ENCODE measurements around the gene BEST4.
"Not testable (repeated sequence)": the region's sequence is repeated elsewhere in the genome, so short reads cannot be mapped to it uniquely, and the experiment has no call there.

BEST4 gene

GRCh38 chr1:44819608-44820327 lies 31.8 kb upstream of the BEST4 start:
- peak; percentile 99 for DNase-seq (ENCODE audit: low read depth)

- DNase-seq (ENCODE audit: low read depth), result peak; percentile 98
Measured at GRCh38 chr1:44819196-44819607, 31.2 kb upstream of the BEST4 start.

GRCh38 chr1:44817771-44818495 lies 30.0 kb upstream of the BEST4 start:
- DNase-seq (ENCODE audit: low read depth), result no peak

GRCh38 chr1:44817307-44817706 lies 29.3 kb upstream of the BEST4 start:
- no peak for DNase-seq (ENCODE audit: low read depth)

- not testable (repeated sequence) for DNase-seq (ENCODE audit: low read depth)
Measured at GRCh38 chr1:44815926-44816325, 28.0 kb upstream of the BEST4 start.

- DNase-seq (ENCODE audit: low read depth), result no peak
Measured at GRCh38 chr1:44812822-44813543, 25.0 kb upstream of the BEST4 start.

- DNase-seq (ENCODE audit: low read depth), result no peak
Measured at GRCh38 chr1:44811234-44811633, 23.3 kb upstream of the BEST4 start.

GRCh38 chr1:44810762-44811105 lies 22.8 kb upstream of the BEST4 start:
- not testable (repeated sequence) for DNase-seq (ENCODE audit: low read depth)

- no peak for DNase-seq (ENCODE audit: low read depth)
Measured at GRCh38 chr1:44810101-44810761, 22.3 kb upstream of the BEST4 start.

GRCh38 chr1:44808938-44809917 lies 21.3 kb upstream of the BEST4 start:
- peak; percentile 77 for DNase-seq (ENCODE audit: low read depth)

GRCh38 chr1:44808063-44808937 lies 20.3 kb upstream of the BEST4 start, which contains the start of gene BTBD19:
BTBD19 (plus strand) TSS chr1:44808523; CDS start chr1:44808821, 298 bp downstream.
- DNase-seq (ENCODE audit: low read depth), result peak; percentile 94

GRCh38 chr1:44807364-44808062 lies 19.5 kb upstream of the BEST4 start:
- peak; percentile 100 for DNase-seq (ENCODE audit: low read depth)

- no peak for DNase-seq (ENCODE audit: low read depth)
Measured at GRCh38 chr1:44806704-44807363, 18.9 kb upstream of the BEST4 start, which contains the start of gene DYNLT4. DYNLT4 (minus strand) TSS chr1:44807351; CDS start chr1:44806668, 683 bp downstream.

GRCh38 chr1:44806025-44806703 lies 18.2 kb upstream of the BEST4 start:
- no peak for DNase-seq (ENCODE audit: low read depth)

- no peak for DNase-seq (ENCODE audit: low read depth)
Measured at GRCh38 chr1:44805311-44806024, 17.5 kb upstream of the BEST4 start.

- DNase-seq (ENCODE audit: low read depth), result no peak
Measured at GRCh38 chr1:44803312-44804095, 15.5 kb upstream of the BEST4 start.

- DNase-seq (ENCODE audit: low read depth), result no peak
Measured at GRCh38 chr1:44803062-44803311, 15.0 kb upstream of the BEST4 start.
